DND-41 (cell line): ENCODE data around the gene PRRG3.

Experiments
- ATAC-seq: fragments of 200-7000 bp; cut with Tn5 transposase; 3 replicates; pipeline ENCODE4 v1.9.1; 2021; ENCODE audit warnings: low read depth; ENCODE audit not compliant: insufficient read depth
- DNase-seq: peaks from one replicate; pipeline ENCODE4 v3.0.0-alpha.2; 2020
- H2AFZ ChIP-seq: 2 replicates; pipeline ENCODE4 v1.6.0; 2012; ENCODE audit warnings: low read depth, low read length
- H3K27ac ChIP-seq: 2 replicates; pipeline ENCODE4 v1.5.1; 2012; ENCODE audit warnings: low read length, inconsistent platforms
- H3K27me3 ChIP-seq: fragments of 200-600 bp; sonication (generic); 2 replicates; pipeline ENCODE4 v1.6.0; 2012; ENCODE audit warnings: low read length, mild to moderate bottlenecking, inconsistent platforms; ENCODE audit not compliant: insufficient read depth, poor library complexity
- H3K36me3 ChIP-seq: 2 replicates; pipeline ENCODE4 v1.5.1; 2012; ENCODE audit warnings: low read length, inconsistent platforms; ENCODE audit not compliant: insufficient read depth
- H3K4me1 ChIP-seq: 2 replicates; pipeline ENCODE4 v1.5.1; 2012; ENCODE audit warnings: mild to moderate bottlenecking, low read length; ENCODE audit not compliant: insufficient read depth
- H3K4me2 ChIP-seq: 2 replicates; pipeline ENCODE4 v1.6.0; 2012; ENCODE audit warnings: mild to moderate bottlenecking, moderate library complexity, low read length, inconsistent platforms; ENCODE audit not compliant: insufficient read depth
- H3K4me3 ChIP-seq, 2 experiments: fragments of 200-600 bp in 1 of 2; shearing (Covaris generic) in 1 of 2; 2 replicates each; pipeline ENCODE4 v1.5.1; 2012 to 2016; ENCODE audit warnings: inconsistent platforms in 2 of 2, low read length in 2 of 2, mild to moderate bottlenecking in 2 of 2, low read depth in 1 of 2, moderate library complexity in 1 of 2
- H3K79me2 ChIP-seq: 2 replicates; pipeline ENCODE4 v1.6.0; 2012; ENCODE audit warnings: low read length, inconsistent platforms; ENCODE audit not compliant: insufficient read depth
- H3K9ac ChIP-seq: 2 replicates; pipeline ENCODE4 v1.6.0; 2012; ENCODE audit warnings: low read depth, mild to moderate bottlenecking, inconsistent platforms, low read length, moderate library complexity
- H3K9me3 ChIP-seq: 2 replicates; pipeline ENCODE4 v1.5.1; 2012; ENCODE audit warnings: low read length, moderate library complexity, mild to moderate bottlenecking, inconsistent platforms; ENCODE audit not compliant: insufficient read depth, severe bottlenecking
- H4K20me1 ChIP-seq: 2 replicates; pipeline ENCODE4 v1.6.0; 2012; ENCODE audit warnings: low read length; ENCODE audit not compliant: insufficient read depth
- CTCF ChIP-seq: IDR thresholded peaks from 2 replicates; pipeline ENCODE4 v1.5.1; 2012; ENCODE audit warnings: borderline replicate concordance, low read length, moderate library complexity, mild to moderate bottlenecking; ENCODE audit not compliant: poor library complexity, severe bottlenecking; ENCODE audit errors: extremely low read depth
- EZH2 ChIP-seq: IDR thresholded peaks from 3 replicates; pipeline ENCODE4 v1.6.1; 2012; ENCODE audit warnings: borderline replicate concordance, low read depth, mild to moderate bottlenecking, moderate library complexity, low read length, inconsistent platforms; ENCODE audit not compliant: severe bottlenecking

Gene PRRG3

GRCh38 chrX:151723156-151723760, 28.0 kb downstream of the PRRG3 start:
- Histone ChIP-seq H2AFZ (no peak overlapping the region), H3K4me1 (no peaks in the 10 kb centered on the region), H3K27me3 (no peaks in the 10 kb centered on the region), H3K79me2 (no peaks in the 10 kb centered on the region), H4K20me1 (no peaks in the 10 kb centered on the region), H3K27ac (no peak overlapping the region), H3K36me3 (no peaks in the 10 kb centered on the region), H3K9me3 (no peaks in the 10 kb centered on the region), H3K4me3 (no peak overlapping the region), H3K9ac (no peak overlapping the region), H3K4me2 (no peak overlapping the region)
- ATAC-seq (no peak), DNase-seq (no peak)
- TF ChIP-seq CTCF (no peak), EZH2 (no peak)

GRCh38 chrX:151724563-151725337, 29.5 kb downstream of the PRRG3 start:
- H3K79me2 ChIP-seq: no peaks in the 10 kb centered on the region
- no peak overlapping the region for H3K4me2 ChIP-seq
- no peaks in the 10 kb centered on the region for H3K4me1 ChIP-seq
- H3K4me3 ChIP-seq: no peak overlapping the region
- H3K36me3 ChIP-seq: no peaks in the 10 kb centered on the region
- no peaks in the 10 kb centered on the region for H3K27me3 ChIP-seq
- H3K9ac ChIP-seq: no peak overlapping the region
- H4K20me1 ChIP-seq: no peaks in the 10 kb centered on the region
- no peaks in the 10 kb centered on the region for H3K9me3 ChIP-seq
- no peak overlapping the region for H3K27ac ChIP-seq
- H2AFZ ChIP-seq: no peak overlapping the region
- DNase-seq: no peak
- TF ChIP-seq EZH2: no peak
- TF ChIP-seq CTCF: no peak
- ATAC-seq: no peak

GRCh38 chrX:151725338-151725614, 30.0 kb downstream of the PRRG3 start:
- H2AFZ ChIP-seq: no peak overlapping the region
- ATAC-seq (no peak), DNase-seq (no peak)
- H3K27ac ChIP-seq: no peak overlapping the region
- H3K79me2 ChIP-seq: no peaks in the 10 kb centered on the region
- H3K9me3 ChIP-seq: no peaks in the 10 kb centered on the region
- no peaks in the 10 kb centered on the region for H3K36me3 ChIP-seq
- no peak overlapping the region for H3K4me3 ChIP-seq
- no peaks in the 10 kb centered on the region for H4K20me1 ChIP-seq
- TF ChIP-seq EZH2: no peak
- H3K4me1 ChIP-seq: no peaks in the 10 kb centered on the region
- no peak overlapping the region for H3K4me2 ChIP-seq
- no peak overlapping the region for H3K9ac ChIP-seq
- H3K27me3 ChIP-seq: no peaks in the 10 kb centered on the region

- Histone ChIP-seq H3K27ac (no peak overlapping the region), H3K9ac (no peak overlapping the region), H2AFZ (no peak overlapping the region), H3K27me3 (no peaks in the 10 kb centered on the region), H4K20me1 (no peaks in the 10 kb centered on the region), H3K9me3 (no peaks in the 10 kb centered on the region), H3K36me3 (no peaks in the 10 kb centered on the region), H3K4me2 (no peak overlapping the region), H3K4me3 (no peak overlapping the region), H3K79me2 (no peaks in the 10 kb centered on the region), H3K4me1 (no peaks in the 10 kb centered on the region)
- ATAC-seq (no peak), DNase-seq (no peak)
- TF ChIP-seq CTCF: no peak
- no peak for TF ChIP-seq EZH2
Observed at GRCh38 chrX:151726751-151727150, 31.5 kb downstream of the PRRG3 start.
